PC-3 (cell line): ENCODE results near the gene GADD45GIP1. TPM values are rescaled to one million over a fixed set of nuclear protein-coding genes. Genes with fewer than 3 reads are reported as not detected.
A peak's percentile ranks its signal among the peaks of the same experiment; 100 is the strongest.

Source experiments
- ATAC-seq: fragments of 200-7000 bp; cut with Tn5 transposase; 2 replicates; pipeline ENCODE4 v1.9.1; 2020; ENCODE audit warnings: mild to moderate bottlenecking, moderate library complexity
- BruUV-seq: library from RNA; stranded (reverse); fragments of 400-500 nt; replicated peaks from 2 replicates; lab custom pipeline; 2021; lab: Mats Ljungman, UMichigan
- CTCF ChIA-PET: fragments of 300-600 bp; sonication (Branson Sonifier 250); formaldehyde crosslinking; loops from one replicate; lab custom pipeline; 2022; ENCODE audit warnings: antibody characterized with exemption; lab: Charles Lee
- POLR2A ChIA-PET: fragments of 300-600 bp; sonication (Branson Sonifier 250); formaldehyde crosslinking; loops from one replicate; lab custom pipeline; 2022; ENCODE audit warnings: antibody characterized with exemption; ENCODE audit not compliant: unreplicated experiment; lab: Charles Lee
- DNase-seq: peaks from one replicate; pipeline ENCODE4 v3.0.0-alpha.2; 2015
- H2AFZ ChIP-seq: fragments of 300-600 bp; sonication (generic); 2 replicates; pipeline ENCODE4 v1.6.0; 2016; ENCODE audit warnings: antibody characterized with exemption, low read length
- H3F3A ChIP-seq: fragments of 300-600 bp; sonication (generic); one replicate; pipeline ENCODE4 v1.6.0; 2017; ENCODE audit warnings: antibody characterized with exemption, low read length, control low read depth, mild to moderate bottlenecking; ENCODE audit not compliant: unreplicated experiment
- H3K27ac ChIP-seq: fragments of 300-600 bp; sonication (generic); 2 replicates; pipeline ENCODE4 v1.5.1; 2016; ENCODE audit warnings: mild to moderate bottlenecking, low read length
- H3K27me3 ChIP-seq: fragments of 300-600 bp; sonication (generic); 2 replicates; pipeline ENCODE4 v1.6.1; 2016; ENCODE audit warnings: low read length, mixed read lengths
- H3K36me3 ChIP-seq: fragments of 300-600 bp; sonication (generic); 2 replicates; pipeline ENCODE4 v1.6.1; 2016; ENCODE audit warnings: low read depth, mixed run types, low read length, mixed read lengths
- H3K4me1 ChIP-seq: fragments of 300-600 bp; sonication (generic); 2 replicates; pipeline ENCODE4 v1.5.1; 2016; ENCODE audit warnings: low read length; ENCODE audit not compliant: insufficient read depth
- H3K4me2 ChIP-seq: fragments of 300-600 bp; sonication (generic); 2 replicates; pipeline ENCODE4 v1.6.0; 2016; ENCODE audit warnings: low read length
- H3K4me3 ChIP-seq: fragments of 300-600 bp; sonication (generic); 2 replicates; pipeline ENCODE4 v1.5.1; 2016; ENCODE audit warnings: mild to moderate bottlenecking, low read length, mixed read lengths
- H3K79me2 ChIP-seq: fragments of 300-600 bp; sonication (generic); 2 replicates; pipeline ENCODE4 v1.6.1; 2017; ENCODE audit warnings: low read length, mixed read lengths
- H3K9ac ChIP-seq: fragments of 300-600 bp; sonication (generic); 2 replicates; pipeline ENCODE4 v1.6.0; 2016; ENCODE audit warnings: mild to moderate bottlenecking, low read length
- H3K9me2 ChIP-seq: fragments of 300-600 bp; sonication (generic); replicated peaks from 2 replicates; pipeline ENCODE4 v1.6.1; 2016; ENCODE audit warnings: mixed run types, low read length, mixed read lengths
- H3K9me3 ChIP-seq: fragments of 300-600 bp; sonication (generic); 2 replicates; pipeline ENCODE4 v1.6.1; 2016; ENCODE audit warnings: low read length, mixed read lengths
- H4K20me1 ChIP-seq: fragments of 300-600 bp; sonication (generic); 2 replicates; pipeline ENCODE4 v1.6.1; 2016; ENCODE audit warnings: low read length, mixed read lengths
- EZH2 ChIP-seq: fragments of 300-600 bp; sonication (generic); IDR thresholded peaks from one replicate; pipeline ENCODE4 v1.6.1; 2017; ENCODE audit warnings: antibody characterized with exemption, mild to moderate bottlenecking, low read length; ENCODE audit not compliant: unreplicated experiment
- EZH2phosphoT487 ChIP-seq: fragments of 300-600 bp; sonication (generic); IDR thresholded peaks from 2 replicates; pipeline ENCODE4 v1.6.1; 2018; ENCODE audit warnings: mild to moderate bottlenecking, antibody characterized with exemption, low read length, borderline replicate concordance
- intact Hi-C: fragments of 100-400 bp; cut with micrococcal nuclease; formaldehyde crosslinking; loops from 2 replicates; pipeline ENCODE4 v1.9.0; 2023
- total RNA-seq: library from RNA; depleted of rRNA; stranded (reverse); fragments of >200 nt; gene quantifications from 2 replicates; pipeline ENCODE4 v1.2.3, GENCODE V29; 2014
- TF ChIP-seq, protein P1 (sequence below): fragments of 300-600 bp; sonication (generic); conservative IDR thresholded peaks from 2 replicates; pipeline ENCODE4 v1.5.1; 2017; ENCODE audit warnings: antibody characterized with exemption, low read depth, mild to moderate bottlenecking, low read length

GADD45GIP1 gene
- total RNA-seq, 1 experiment from 2014 or later = 219 TPM

DNA sequence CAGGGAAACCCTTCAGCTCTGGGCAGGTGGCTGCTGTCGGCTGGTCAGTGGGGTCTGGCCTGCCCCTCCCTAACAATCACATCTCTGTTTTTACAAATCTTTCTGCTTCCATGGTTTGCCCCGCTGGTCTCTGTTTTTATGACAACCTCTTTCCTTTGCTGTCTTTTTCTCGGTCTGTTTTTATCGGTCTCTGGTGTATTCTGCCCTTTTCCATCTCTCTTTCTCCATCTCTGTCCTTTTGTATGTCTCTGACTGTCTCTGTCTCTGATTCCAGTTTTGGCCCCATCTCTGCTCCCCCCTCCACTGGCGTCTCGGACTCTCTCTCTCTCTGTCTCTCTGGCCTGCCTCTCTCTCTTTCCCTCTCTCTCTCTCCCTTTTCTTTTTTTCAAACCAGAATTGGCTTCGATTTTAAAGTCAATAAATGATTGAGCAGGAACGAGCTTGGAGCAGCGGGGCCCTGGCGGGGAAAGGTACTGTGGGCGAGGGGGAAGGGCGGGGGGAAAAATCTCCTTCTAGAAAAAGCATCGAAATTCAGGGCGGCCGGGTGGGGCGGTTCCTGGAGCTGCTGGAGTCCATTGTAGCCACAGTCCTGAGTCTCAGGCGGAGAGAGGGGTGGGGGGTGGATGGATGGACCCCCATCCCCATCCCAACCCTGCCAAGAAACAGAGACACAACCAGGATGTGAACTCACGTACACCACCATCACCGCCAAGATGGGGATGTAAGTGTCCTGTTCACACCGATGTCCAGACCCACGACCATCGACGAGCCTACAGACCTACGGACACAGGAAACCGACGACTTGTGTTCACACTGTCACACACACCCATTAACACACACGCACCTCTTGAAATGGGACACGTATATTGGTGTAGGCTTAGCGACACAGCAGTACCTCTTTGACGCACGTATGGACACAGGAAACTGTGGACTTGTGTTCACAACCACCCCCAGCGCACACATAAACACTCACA is 41.2 kb upstream of the GADD45GIP1 start:
- no peak overlapping the region for H2AFZ ChIP-seq
- H3K9me2 ChIP-seq = no peaks in the 10 kb centered on the region
- peak overlapping the region; percentile 88 for H3K4me2 ChIP-seq
- no peak overlapping the region for H3K9ac ChIP-seq
- H3K36me3 ChIP-seq = peaks cover 4% of the 10 kb centered on the region; the same call in 1 of the 2 replicates
- no peaks in the 10 kb centered on the region for H3F3A ChIP-seq
- ChIA-PET POLR2A (no interaction called here), CTCF (no interaction called here)
- no peaks in the 10 kb centered on the region for H4K20me1 ChIP-seq
- no peaks in the 10 kb centered on the region for H3K9me3 ChIP-seq
- H3K27me3 ChIP-seq = no peaks in the 10 kb centered on the region
- TF ChIP-seq, protein P1, sequence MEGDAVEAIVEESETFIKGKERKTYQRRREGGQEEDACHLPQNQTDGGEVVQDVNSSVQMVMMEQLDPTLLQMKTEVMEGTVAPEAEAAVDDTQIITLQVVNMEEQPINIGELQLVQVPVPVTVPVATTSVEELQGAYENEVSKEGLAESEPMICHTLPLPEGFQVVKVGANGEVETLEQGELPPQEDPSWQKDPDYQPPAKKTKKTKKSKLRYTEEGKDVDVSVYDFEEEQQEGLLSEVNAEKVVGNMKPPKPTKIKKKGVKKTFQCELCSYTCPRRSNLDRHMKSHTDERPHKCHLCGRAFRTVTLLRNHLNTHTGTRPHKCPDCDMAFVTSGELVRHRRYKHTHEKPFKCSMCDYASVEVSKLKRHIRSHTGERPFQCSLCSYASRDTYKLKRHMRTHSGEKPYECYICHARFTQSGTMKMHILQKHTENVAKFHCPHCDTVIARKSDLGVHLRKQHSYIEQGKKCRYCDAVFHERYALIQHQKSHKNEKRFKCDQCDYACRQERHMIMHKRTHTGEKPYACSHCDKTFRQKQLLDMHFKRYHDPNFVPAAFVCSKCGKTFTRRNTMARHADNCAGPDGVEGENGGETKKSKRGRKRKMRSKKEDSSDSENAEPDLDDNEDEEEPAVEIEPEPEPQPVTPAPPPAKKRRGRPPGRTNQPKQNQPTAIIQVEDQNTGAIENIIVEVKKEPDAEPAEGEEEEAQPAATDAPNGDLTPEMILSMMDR = no peak
- TF ChIP-seq EZH2 (no peak), EZH2phosphoT487 (no peak)
- intact Hi-C loops = no loop called here
- no peak overlapping the region for H3K4me3 ChIP-seq
- TSS peak; percentile 34 for BruUV-seq
- DNase-seq (no peak), ATAC-seq (no peak)
- peaks cover 14% of the 10 kb centered on the region for H3K4me1 ChIP-seq
- no peak overlapping the region for H3K27ac ChIP-seq
- peaks cover 74% of the 10 kb centered on the region for H3K79me2 ChIP-seq

DNA sequence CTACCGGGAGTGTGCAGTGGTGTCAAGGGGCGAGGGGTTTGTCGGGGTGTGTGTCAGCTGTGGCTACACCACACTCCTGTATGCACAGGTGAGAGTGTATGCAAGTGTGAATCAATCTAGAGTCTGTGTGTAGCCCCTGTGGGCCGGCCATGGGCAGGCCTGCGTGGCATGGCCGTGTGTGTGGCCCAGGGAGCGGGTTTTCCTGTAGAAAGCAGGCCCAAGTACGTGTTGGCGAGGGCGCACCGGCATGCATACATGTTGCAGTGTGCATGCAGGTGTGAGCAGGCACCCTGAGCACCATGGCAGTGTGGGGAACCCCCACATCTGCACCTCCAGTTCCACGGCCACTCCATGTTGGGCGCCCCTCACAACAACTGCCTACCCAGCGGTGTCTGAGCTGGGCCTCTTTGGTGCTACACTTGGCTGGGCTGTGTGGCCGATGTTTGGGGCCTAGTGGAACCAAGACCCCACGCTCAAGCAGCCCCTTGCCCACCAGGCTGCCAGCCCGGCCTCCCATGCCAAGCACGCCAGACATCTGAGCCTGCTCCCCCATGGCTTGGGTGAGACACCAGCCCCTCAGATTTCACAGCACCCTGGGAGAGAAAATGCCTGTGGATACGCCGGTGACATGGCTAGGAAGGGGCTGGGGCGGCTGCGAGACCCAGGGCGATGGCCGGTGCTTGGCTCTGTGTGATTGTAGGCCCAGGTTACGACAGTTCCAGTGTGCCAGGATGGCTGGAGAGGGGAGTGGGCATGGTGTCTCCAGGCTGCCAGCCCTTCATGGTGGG is 40.4 kb upstream of the GADD45GIP1 start:
- DNase-seq (no peak), ATAC-seq (no peak; the same call in 1 of the 2 replicates)
- H3K9me3 ChIP-seq = no peaks in the 10 kb centered on the region
- H3F3A ChIP-seq = no peaks in the 10 kb centered on the region
- peak overlapping the region; percentile 77 for H2AFZ ChIP-seq
- no peaks in the 10 kb centered on the region for H3K9me2 ChIP-seq
- H3K36me3 ChIP-seq = peaks cover 4% of the 10 kb centered on the region; the same call in 1 of the 2 replicates
- peaks cover 14% of the 10 kb centered on the region for H3K4me1 ChIP-seq
- H3K27ac ChIP-seq = no peak overlapping the region
- H3K4me2 ChIP-seq = peak overlapping the region; percentile 88
- TF ChIP-seq, protein P1 = no peak
- TF ChIP-seq EZH2 (no peak), EZH2phosphoT487 (no peak)
- H3K9ac ChIP-seq = peak overlapping the region; percentile 80
- H3K4me3 ChIP-seq = peak overlapping the region; percentile 98
- no peaks in the 10 kb centered on the region for H4K20me1 ChIP-seq
- ChIA-PET POLR2A (no interaction called here), CTCF (interaction anchor here (0.6 kb wide), 1 partner anchor 681 kb away, joined by 3 read pairs; no protein-coding TSS in a partner anchor)
- no TSS peak for BruUV-seq
- H3K27me3 ChIP-seq = no peaks in the 10 kb centered on the region
- intact Hi-C loops = no loop called here
- peaks cover 66% of the 10 kb centered on the region for H3K79me2 ChIP-seq
